ENCODE results near the gene SLC7A11.

GRCh38 chr4:138217567-138217966, 24.6 kb downstream of the SLC7A11 start:
- TF ChIP-seq, protein P1, sequence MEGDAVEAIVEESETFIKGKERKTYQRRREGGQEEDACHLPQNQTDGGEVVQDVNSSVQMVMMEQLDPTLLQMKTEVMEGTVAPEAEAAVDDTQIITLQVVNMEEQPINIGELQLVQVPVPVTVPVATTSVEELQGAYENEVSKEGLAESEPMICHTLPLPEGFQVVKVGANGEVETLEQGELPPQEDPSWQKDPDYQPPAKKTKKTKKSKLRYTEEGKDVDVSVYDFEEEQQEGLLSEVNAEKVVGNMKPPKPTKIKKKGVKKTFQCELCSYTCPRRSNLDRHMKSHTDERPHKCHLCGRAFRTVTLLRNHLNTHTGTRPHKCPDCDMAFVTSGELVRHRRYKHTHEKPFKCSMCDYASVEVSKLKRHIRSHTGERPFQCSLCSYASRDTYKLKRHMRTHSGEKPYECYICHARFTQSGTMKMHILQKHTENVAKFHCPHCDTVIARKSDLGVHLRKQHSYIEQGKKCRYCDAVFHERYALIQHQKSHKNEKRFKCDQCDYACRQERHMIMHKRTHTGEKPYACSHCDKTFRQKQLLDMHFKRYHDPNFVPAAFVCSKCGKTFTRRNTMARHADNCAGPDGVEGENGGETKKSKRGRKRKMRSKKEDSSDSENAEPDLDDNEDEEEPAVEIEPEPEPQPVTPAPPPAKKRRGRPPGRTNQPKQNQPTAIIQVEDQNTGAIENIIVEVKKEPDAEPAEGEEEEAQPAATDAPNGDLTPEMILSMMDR (IDR thresholded peaks at IDR 0.05): no peak
- TF ChIP-seq EZH2 (IDR thresholded peaks at IDR 0.05) (no peak), EZH2phosphoT487 (IDR thresholded peaks at IDR 0.05) (no peak)
